ENCODE results near the gene RGS7.
A peak's percentile ranks its signal among the peaks of the same experiment; 100 is the strongest.
"Not testable (repeated sequence)": the region's sequence is repeated elsewhere in the genome, so short reads cannot be mapped to it uniquely, and the experiment has no call there.

The RGS7 gene

DNA sequence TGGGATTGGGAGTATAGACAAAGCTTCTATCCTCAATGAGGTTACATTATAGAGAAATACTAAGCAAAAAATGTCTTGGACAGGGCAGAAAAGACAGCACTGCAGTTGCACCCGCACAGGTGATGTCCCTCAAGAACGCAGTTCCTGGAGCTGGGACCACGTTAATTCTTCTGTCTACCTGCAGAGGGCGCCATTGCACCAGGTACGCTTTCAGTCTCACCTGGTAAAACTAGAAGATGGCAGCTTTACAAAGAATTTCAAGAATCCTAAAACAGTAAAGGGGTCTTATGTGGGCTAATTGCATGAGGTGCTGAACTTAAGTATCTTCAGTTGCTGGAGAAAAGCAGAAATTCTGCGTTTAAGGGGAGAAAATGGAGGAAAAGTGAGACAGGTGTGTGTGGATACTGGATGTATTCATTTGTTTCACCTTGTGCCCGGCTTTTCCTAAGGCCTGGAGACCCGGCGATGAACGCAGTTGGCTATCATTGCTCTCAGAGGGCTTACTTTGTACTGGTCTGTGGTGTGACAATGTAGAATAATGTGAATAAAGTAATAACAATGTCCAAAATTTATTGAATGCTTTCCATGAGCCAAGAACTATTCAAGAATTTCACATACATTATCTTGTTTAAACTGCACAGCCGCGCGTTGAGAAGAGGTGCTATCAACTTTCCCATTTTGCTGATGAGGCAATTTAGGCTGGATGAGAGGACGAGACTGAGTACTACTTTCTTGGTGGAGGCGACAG, 468.8 kb downstream of the RGS7 start:
- H3K4me3 ChIP-seq (ENCODE audit: control insufficient read depth, low read depth, low read length): no peak overlapping the region
- TF ChIP-seq, protein P1, sequence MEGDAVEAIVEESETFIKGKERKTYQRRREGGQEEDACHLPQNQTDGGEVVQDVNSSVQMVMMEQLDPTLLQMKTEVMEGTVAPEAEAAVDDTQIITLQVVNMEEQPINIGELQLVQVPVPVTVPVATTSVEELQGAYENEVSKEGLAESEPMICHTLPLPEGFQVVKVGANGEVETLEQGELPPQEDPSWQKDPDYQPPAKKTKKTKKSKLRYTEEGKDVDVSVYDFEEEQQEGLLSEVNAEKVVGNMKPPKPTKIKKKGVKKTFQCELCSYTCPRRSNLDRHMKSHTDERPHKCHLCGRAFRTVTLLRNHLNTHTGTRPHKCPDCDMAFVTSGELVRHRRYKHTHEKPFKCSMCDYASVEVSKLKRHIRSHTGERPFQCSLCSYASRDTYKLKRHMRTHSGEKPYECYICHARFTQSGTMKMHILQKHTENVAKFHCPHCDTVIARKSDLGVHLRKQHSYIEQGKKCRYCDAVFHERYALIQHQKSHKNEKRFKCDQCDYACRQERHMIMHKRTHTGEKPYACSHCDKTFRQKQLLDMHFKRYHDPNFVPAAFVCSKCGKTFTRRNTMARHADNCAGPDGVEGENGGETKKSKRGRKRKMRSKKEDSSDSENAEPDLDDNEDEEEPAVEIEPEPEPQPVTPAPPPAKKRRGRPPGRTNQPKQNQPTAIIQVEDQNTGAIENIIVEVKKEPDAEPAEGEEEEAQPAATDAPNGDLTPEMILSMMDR (conservative IDR thresholded peaks at IDR 0.05; ENCODE audit: control insufficient read depth, insufficient read depth, low read depth, low read length): peak; percentile 76
- DNase-seq (ENCODE audit: low read depth): peak; percentile 16

DNA sequence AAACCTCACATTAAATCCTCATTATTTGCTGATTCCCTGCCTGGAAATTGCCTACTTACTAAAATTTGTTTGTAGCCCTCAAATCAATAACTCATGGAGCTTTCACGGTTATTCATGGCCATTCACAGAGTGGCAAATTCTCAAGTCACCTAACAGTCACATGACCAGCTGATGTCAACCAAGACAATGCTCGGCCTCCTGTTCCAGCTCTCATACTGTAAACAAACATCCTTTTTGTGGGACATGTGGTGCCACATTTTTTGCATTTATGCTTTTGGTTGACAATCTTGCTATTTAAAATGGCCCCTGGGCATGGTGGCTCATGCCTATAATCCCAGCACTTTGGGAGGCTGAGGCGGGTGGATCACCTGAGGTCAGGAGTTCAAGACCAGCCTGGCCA, 473.5 kb downstream of the RGS7 start:
- H3K4me3 ChIP-seq (ENCODE audit: control insufficient read depth, low read depth, low read length): no peak overlapping the region
- TF ChIP-seq, protein P1 (conservative IDR thresholded peaks at IDR 0.05; ENCODE audit: control insufficient read depth, insufficient read depth, low read depth, low read length): no peak
- DNase-seq (ENCODE audit: low read depth): no peak

DNA sequence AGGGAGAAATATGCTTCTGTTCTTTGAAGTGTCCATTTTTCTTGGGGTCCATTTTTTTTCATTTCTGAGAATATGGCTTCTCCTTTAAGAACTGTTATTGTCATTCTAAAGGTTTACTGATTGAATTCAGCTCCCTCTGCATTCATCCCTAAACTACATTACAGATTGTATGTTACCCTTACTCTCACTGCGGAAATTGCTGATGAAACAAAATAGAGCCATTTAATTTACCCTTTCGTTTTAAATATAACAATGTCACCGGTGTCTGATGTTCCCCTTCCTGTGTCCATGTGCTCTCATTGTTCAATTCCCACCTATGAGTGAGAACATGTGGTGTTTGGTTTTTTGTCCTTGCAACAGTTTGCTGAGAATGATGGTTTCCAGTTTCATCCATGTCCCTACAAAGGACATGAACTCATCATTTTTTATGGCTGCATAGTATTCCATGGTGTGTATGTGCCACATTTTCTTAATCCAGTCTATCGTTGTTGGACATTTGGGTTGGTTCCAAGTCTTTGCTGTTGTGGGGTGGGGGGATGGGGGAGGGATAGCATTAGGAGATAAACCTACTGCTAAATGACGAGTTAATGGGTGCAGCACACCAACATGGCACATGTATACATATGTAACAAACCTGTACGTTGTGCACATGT, 474.2 kb downstream of the RGS7 start:
- DNase-seq (ENCODE audit: low read depth); H3K4me3 ChIP-seq (ENCODE audit: control insufficient read depth, low read depth, low read length): not testable (repeated sequence)

DNA sequence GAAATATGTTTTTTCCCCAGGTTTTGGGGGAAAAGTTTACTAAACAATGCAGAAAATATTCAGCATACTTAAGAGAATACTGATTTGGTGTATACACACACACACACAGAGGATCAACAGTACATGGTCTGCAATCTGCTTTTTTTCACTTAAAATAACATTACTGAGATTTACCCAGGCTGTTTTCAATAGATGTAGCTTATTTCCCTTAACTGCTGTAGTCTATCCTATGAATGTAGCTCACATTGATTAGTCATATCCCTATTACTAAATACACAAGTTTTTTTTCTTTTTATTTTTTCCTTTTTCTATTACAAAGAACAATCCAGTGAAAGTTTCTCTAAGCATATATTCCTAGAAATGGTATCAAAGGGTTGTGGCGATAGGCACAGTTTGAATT, 478.4 kb downstream of the RGS7 start:
- no peak overlapping the region for H3K4me3 ChIP-seq (ENCODE audit: control insufficient read depth, low read depth, low read length)
- TF ChIP-seq, protein P1 (conservative IDR thresholded peaks at IDR 0.05; ENCODE audit: control insufficient read depth, insufficient read depth, low read depth, low read length): no peak
- DNase-seq (ENCODE audit: low read depth): peak; percentile 33

DNA sequence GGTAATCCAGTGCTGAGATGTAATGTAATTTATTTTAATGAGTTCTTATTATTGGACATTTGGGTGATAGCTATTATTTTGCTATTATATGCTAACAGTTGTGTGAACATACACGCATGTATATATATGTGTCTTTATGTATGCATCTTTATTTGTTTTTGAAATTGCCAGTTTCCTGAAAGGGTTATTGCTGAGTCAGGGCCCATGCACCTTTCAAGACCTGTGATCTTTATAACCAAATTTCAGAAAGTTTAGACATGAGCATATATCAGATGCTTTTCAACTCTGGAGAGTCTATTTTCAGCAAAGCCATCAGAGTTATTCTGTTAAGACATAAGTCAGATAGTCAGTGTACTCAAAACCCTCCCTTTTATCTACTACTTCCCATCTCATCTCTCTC, 479.4 kb downstream of the RGS7 start:
- no peak overlapping the region for H3K4me3 ChIP-seq (ENCODE audit: control insufficient read depth, low read depth, low read length)
- TF ChIP-seq, protein P1 (conservative IDR thresholded peaks at IDR 0.05; ENCODE audit: control insufficient read depth, insufficient read depth, low read depth, low read length): no peak
- DNase-seq (ENCODE audit: low read depth): no peak

DNA sequence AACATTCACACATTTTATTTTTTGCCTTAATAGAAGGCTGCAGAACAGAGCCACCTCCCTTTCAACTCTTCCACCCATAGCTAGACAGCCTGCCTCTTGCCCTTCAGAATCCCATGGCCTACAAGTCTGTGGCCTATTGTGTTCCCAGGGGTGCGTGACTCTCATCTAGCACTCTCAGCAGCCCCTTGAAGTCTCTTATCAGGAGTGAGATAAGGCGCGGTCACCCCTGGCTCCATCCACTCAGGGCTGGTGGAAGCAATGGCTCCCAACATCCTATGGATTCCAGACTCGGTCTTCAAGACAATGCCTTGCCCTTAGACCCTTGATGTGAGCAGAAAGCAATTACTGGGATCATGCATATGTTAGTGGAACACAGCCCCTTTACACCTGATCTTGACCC, 480.9 kb downstream of the RGS7 start:
- DNase-seq (ENCODE audit: low read depth): no peak
- no peak overlapping the region for H3K4me3 ChIP-seq (ENCODE audit: control insufficient read depth, low read depth, low read length)
- TF ChIP-seq, protein P1 (conservative IDR thresholded peaks at IDR 0.05; ENCODE audit: control insufficient read depth, insufficient read depth, low read depth, low read length): no peak

DNA sequence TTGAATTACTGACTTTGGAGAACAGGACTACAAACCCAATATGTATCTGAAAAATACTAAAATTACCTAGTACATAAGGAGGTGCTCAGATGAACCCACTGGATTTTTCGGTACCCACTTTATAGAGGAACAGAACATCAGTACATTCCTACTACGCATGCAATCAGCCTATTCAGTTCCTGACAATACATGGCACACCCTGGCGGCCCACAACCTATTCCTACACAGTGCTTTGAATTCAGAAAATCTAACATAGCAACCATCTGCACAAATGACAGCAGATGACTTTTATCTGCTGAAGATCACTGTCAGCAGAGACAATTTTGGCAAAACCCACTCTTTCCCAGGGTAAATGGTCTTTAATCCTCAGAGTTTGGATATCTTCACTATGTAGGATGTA, 487.9 kb downstream of the RGS7 start:
- TF ChIP-seq, protein P1 (conservative IDR thresholded peaks at IDR 0.05; ENCODE audit: control insufficient read depth, insufficient read depth, low read depth, low read length): no peak

More for the DNA sequence above, 487.9 kb downstream of the RGS7 start:
- H3K4me3 ChIP-seq (ENCODE audit: control insufficient read depth, low read depth, low read length): no peak overlapping the region
- no peak for DNase-seq (ENCODE audit: low read depth)
